Mucosa of descending colon (tissue), 3 donors: ENCODE data around the gene PUSL1. TPM values are rescaled to one million over a fixed set of nuclear protein-coding genes. Genes with fewer than 3 reads are reported as not detected.

ENCODE experiments used
- ATAC-seq: fragments of 200-7000 bp; cut with Tn5 transposase; one replicate; pipeline ENCODE4 v1.9.1; 2020; ENCODE audit warnings: mild to moderate bottlenecking, moderate library complexity
- DNase-seq, 3 donors: peaks; one replicate each; pipeline ENCODE4 v3.0.0-alpha.2; 2020
- H3K36me3 ChIP-seq: fragments of 200-600 bp; one replicate; pipeline ENCODE4 v1.8.0; 2021; ENCODE audit warnings: low read depth, mild to moderate bottlenecking
- H3K4me1 ChIP-seq: fragments of 200-600 bp; one replicate; pipeline ENCODE4 v1.8.0; 2021; ENCODE audit warnings: low read depth, mild to moderate bottlenecking
- H3K4me3 ChIP-seq: fragments of 200-600 bp; one replicate; pipeline ENCODE4 v1.8.0; 2021; ENCODE audit warnings: mild to moderate bottlenecking
- H3K9me3 ChIP-seq: fragments of 200-600 bp; one replicate; pipeline ENCODE4 v1.8.0; 2021; ENCODE audit warnings: mild to moderate bottlenecking
- CTCF ChIP-seq: fragments of 200-600 bp; IDR thresholded peaks from one replicate; pipeline ENCODE4 v1.8.0; 2022; ENCODE audit warnings: antibody characterized with exemption, mild to moderate bottlenecking
- intact Hi-C, 2 donors: fragments of 100-400 bp; cut with DNase I in 1 of 2; cut with micrococcal nuclease in 1 of 2; formaldehyde crosslinking; loops; one replicate each; pipeline versions ENCODE4 v1.11.0 to v1.11.1; 2022; cut with DNase I, micrococcal nuclease
- total RNA-seq, 3 donors: library from RNA; stranded (reverse); fragmentation: NEBNext Ultra II Directional in 2 of 3; extraction: Animal tissue kit (Norgen Biotek cat#: 25700) in 2 of 3; gene quantifications; one replicate each; pipeline versions ENCODE4 v1.2.1 to v1.2.4, GENCODE V29; 2021 to 2023
- donor health status: DM: no; HTN: no; CAD: no; lungs with moderate emphysema.
- donor health status: DM: no; HTN: no; CAD: no.
- donor health status: DM: no; HTN: yes; CAD: no.

The PUSL1 gene
- total RNA-seq, 3 donors from 2014 or later: 12.4 to 15.9 (median 15.4) TPM

- DNase-seq (no peak), ATAC-seq (no peak)
- intact Hi-C loops: no loop called here
- no peak for TF ChIP-seq CTCF
- no peak overlapping the region for H3K4me3 ChIP-seq
- H3K36me3 ChIP-seq: peaks cover 3% of the 10 kb centered on the region
- no peaks in the 10 kb centered on the region for H3K9me3 ChIP-seq
- H3K4me1 ChIP-seq: peaks cover 23% of the 10 kb centered on the region
Observed at GRCh38 chr1:1322418-1322817, 14.0 kb downstream of the PUSL1 start.

GRCh38 chr1:1322952-1323351 lies 14.6 kb downstream of the PUSL1 start:
- H3K9me3 ChIP-seq: no peaks in the 10 kb centered on the region
- H3K4me1 ChIP-seq: peaks cover 23% of the 10 kb centered on the region
- DNase-seq (no peak), ATAC-seq (no peak)
- no peak overlapping the region for H3K4me3 ChIP-seq
- TF ChIP-seq CTCF: no peak
- intact Hi-C loops: no loop called here
- peaks cover 3% of the 10 kb centered on the region for H3K36me3 ChIP-seq

GRCh38 chr1:1324084-1324523 lies 15.7 kb downstream of the PUSL1 start:
- TF ChIP-seq CTCF: no peak
- H3K36me3 ChIP-seq: peaks cover 3% of the 10 kb centered on the region
- peak overlapping the region; percentile 84 for H3K4me3 ChIP-seq
- intact Hi-C loops: no loop called here
- DNase-seq (no peak), ATAC-seq (peak; percentile 15)
- H3K4me1 ChIP-seq: peaks cover 23% of the 10 kb centered on the region
- H3K9me3 ChIP-seq: no peaks in the 10 kb centered on the region

- DNase-seq (peak; percentile 93 to 97 (median 96)), ATAC-seq (peak; percentile 91)
- no peaks in the 10 kb centered on the region for H3K9me3 ChIP-seq
- peak within 1 kb of the TSS; percentile 84 for H3K4me3 ChIP-seq
- TF ChIP-seq CTCF: no peak
- intact Hi-C loops: no loop called here
- peaks cover 23% of the 10 kb centered on the region for H3K4me1 ChIP-seq
- H3K36me3 ChIP-seq: peaks cover 3% of the 10 kb centered on the region
Observed at GRCh38 chr1:1324524-1325287, 16.3 kb downstream of the PUSL1 start, which contains the start of the genes CPTP and INTS11. Gene CPTP, plus strand, starts transcription at chr1:1324802. Its CDS starts 2,109 bp downstream, at chr1:1326911. Gene INTS11, minus strand, starts transcription at chr1:1324660. Its CDS starts 52 bp downstream, at chr1:1324608.

- no peak for TF ChIP-seq CTCF
- H3K4me3 ChIP-seq: peak overlapping the region; percentile 84
- peak in 2 of 3 donors; percentile 70 to 77 for DNase-seq
- intact Hi-C loops: no loop called here
- peaks cover 3% of the 10 kb centered on the region for H3K36me3 ChIP-seq
- ATAC-seq: peak; percentile 65
- H3K4me1 ChIP-seq: peaks cover 23% of the 10 kb centered on the region
- no peaks in the 10 kb centered on the region for H3K9me3 ChIP-seq
Observed at GRCh38 chr1:1325288-1326074, 17.1 kb downstream of the PUSL1 start.
